Glomerular endothelial cell (primary cell): ENCODE data around the gene PRKCD. TPM values are rescaled to one million over a fixed set of nuclear protein-coding genes. Genes with fewer than 3 reads are reported as not detected.
"Not testable (repeated sequence)": the region's sequence is repeated elsewhere in the genome, so short reads cannot be mapped to it uniquely, and the experiment has no call there.

Experiments
- DNase-seq: peaks from one replicate; pipeline ENCODE4 v3.0.0-alpha.2; 2011; ENCODE audit warnings: low read depth, low spot score; ENCODE audit errors: extremely low read depth
- total RNA-seq: library from RNA; depleted of rRNA; stranded (reverse); fragments of >200 nt; gene quantifications from 2 replicates; pipeline ENCODE4 v1.2.3, GENCODE V29; 2015

Gene PRKCD
- total RNA-seq, 1 donor from 2014 or later = 12.1 TPM

DNA sequence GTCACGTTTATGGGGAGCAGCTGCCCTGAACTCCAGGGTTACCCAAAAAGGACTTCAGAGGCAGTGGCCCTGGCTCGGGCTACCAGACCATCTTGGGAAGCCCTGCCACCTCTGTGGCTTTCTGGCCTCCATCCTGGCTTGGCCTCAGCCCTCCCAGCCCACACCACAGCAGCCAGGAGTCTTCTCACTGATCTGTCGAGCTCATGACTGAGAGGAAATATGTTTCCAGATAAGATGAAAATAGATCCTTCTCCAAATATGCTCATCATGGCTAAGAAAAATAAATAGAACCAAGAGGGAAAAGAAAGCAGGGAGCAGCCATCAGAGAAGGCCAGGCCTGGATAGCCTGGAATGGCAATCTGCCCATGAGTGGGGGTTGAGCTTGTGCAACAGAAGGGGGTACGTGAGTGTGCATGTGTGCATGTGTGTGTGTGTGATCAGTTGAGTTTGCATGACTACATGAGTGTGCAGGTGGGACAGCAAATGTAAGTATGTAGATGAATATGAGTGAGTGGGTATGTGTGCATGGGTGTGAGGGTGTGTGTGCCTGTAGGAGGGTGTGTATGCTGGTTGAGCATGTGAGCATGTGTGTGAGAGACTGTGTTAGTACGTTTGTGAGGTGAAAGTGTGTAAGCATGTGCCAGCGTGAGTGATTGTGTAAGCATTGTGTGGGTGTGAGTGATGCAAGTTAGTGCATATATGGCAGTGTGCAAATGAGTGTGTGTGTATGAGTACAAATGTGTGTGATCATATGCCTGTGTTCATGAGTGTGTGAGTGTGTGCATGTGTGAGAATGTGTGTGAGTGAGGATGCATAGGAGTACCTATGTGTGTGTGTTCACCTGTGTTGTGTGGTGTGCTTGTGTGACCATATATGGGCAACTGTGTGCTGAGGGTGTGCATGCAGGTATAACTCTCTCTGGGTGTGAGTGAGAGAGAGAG, 20.8 kb upstream of the PRKCD start:
- no peak for DNase-seq

DNA sequence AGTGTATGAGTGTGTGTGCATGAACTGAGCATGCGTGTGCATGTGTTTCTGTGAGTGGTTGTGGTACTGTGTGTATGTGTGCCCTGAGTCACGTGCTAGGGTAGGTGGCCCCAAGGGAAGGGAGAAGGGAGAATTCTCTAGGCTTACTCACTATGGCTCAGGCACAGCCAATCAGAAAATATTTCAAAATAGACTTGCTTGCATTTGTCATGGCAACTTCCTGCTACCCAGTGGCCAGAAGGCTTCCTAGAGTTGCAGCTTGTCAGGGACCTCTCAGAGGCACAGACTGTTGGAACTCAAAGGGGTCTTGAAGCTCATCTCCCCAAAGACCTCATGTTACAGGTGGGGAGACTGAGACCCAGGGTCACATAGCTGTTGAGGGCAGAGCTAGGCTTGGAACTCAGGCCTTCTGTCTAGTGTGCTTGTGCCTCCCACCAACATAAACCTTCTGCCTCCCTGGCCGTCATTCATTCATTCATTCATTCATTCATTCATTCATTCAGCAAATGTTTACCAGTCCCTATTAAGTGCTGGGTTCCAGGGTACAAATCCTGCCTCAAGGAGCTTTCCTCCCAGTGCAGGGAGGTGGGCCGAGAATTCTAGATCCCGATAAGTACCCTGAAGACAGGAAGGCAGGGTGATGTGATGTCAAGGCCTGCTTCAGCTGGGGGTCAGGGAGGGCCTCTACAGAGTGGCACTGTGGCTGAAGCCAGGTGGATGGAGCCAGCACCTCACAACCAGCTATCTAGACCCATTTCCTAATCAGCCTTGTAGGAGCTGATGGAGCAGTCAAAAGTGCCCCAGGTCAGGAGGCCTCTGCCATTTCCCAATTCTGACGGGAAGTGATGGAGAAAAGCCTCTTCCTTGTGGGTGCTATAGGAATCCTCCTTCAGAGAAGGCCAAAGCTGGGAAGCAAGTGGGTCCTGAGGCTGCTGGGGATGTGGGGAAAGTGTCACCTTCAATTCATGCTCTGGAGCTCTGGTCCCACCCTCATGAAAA, 19.9 kb upstream of the PRKCD start:
- no peak for DNase-seq

DNA sequence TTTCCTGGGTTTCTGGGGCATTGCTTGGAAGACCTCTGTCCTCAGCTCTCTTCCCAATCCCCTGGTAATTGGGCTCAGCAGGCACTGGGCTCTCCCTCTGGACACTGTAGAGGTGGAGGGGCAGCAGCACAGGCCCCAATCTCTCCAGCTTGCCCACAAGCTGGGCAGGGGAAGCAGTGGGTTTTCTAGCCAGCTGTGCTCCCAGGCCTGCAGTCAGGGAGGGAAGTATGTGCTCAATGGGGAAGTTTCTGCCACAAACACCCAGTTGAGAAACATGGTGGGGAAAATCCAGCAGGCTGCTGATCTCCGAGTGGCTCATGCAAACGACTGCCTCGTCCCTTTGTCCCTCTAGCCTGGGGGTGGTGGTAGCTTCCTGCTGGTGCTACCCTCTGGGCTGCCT, 18.0 kb upstream of the PRKCD start:
- no peak for DNase-seq

DNA sequence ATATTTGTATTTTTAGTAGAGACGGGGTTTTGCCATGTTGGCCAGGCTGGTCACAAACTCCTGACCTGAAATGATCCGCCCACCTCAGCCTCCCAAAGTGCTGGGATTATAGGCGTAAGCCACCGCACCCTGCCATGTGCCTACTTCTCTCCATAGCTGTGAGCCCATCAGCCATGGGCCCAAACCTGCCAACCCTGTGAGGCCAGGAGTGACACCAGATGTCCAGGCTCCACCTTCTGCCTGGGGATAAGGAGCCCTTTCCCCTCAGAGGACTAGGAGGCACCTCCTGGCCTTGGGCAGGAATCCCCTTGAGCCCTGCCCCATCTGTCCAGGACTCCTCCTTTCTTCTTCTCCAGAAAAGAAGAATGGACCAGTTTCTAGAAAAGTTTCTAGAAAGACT, 16.6 kb upstream of the PRKCD start:
- no peak for DNase-seq

DNA sequence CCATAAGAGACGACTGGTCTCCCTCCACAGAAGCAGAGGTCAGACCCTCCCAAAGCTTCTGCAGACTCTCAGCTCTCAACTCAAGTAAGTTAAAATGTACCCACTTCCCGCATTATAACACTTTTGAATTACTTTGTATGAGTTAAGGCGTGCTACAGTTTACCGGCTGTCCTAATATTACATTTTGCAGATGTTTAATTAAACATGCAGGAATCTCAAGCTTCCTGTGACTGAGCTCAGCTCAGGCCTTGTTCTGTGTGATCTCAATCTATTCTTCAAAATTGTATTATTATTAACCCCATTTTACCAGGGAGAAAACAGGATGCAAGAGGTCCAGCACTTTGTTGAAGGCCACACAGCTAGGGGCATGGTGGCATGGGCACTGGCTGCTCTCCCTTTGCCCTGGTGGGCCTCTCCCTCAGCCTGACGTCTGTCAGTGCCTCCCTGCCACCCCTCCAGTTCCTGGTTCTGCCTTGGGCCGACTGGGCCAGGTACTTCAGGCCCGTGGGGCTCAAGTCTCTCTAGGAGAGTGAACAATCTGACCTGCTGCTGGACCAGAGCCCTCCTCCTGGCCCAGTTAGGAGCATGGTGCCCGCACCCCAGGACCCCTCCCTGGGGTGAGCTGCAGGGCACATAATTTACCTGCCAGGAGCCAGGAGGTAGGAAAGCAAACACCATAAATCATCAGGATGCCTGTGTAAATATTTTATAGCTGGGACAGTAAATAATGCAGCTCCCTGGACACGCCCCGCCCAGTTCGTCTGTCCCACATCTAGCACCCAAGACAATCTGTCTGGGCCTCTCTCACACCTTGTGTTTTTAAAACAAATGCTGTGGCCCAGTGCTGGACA, 15.9 kb upstream of the PRKCD start:
- no peak for DNase-seq

DNA sequence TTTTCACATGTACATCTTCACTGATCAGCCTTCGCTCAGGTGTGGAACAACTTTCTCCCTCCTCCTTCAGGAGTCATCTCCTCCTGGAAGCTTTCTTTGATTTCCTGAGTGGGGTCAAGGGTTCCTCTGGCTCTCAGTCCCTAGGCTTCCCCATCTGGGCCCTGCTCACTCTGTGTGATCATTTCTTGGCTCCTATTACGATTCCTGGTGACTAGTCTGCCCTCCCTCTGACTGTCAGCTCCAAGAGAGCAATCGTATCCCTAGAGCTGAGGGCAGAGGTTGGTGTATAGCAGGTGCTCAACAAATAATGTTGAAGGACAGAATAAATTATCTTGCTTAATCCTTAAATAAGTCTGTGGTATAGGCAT, 15.3 kb upstream of the PRKCD start:
- DNase-seq = no peak

DNA sequence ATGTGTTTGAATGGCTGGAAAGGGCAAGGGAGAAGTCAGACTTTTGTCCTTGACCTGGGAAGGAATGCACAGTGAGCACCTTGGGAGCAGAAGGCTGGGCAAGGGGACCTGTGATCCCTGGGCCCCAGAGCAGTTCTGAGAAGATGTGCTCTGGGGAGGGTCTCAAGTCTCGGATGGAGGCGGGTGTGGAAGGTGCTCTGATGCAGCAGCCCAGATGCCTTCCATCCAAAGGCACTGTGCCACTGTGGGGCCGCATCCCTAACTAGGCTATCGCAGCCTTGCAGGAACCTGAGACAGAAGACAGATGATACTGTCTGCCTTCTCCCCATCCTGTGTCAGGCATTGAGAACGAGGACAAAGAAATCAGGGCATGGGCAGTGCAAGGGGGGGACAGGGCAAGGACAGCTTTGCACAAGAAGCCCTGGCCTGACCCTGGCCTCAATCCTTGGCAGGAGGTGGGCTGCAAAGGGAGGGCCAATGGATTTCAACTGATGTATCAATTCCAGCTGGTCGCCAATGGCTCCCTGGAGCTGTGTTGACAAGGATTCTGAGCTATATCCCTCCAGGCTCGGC, 14.6 kb upstream of the PRKCD start:
- no peak for DNase-seq

DNA sequence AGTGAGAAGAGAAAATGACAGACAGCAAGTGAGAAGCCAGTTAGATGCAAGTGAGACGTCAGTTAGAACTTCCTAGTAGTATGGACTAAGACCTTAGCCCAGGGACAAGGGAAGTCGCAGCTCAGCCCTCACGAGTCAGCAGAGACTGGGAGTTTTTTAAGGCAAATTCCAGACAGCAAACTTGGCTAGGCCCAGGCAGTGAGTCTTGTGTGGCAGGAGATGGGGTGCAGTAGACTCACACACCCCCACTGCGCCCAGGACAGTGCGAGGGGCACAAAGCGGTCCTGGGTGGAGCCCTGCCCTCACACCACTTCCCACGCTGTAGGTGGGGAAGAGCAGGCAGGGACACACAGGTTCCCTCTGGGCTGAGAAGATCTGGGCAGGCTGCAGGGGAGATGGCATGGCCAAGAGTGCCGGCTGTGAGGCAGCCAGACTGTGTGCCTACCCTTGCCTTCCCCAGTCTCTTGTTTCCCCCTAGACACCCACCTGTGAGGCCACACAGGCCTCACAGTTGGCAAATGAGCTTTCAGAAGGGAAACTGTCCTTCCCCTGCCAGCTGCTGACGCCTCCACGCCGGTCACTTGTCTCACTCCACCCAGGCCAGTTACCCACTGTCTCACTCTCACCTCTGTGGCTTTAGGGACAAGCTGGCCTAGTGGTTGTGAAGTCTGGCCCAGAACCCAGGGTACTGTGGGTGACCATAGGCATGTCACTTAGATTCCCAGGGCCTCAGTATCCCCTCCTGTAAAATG, 13.7 kb upstream of the PRKCD start:
- no peak for DNase-seq

DNA sequence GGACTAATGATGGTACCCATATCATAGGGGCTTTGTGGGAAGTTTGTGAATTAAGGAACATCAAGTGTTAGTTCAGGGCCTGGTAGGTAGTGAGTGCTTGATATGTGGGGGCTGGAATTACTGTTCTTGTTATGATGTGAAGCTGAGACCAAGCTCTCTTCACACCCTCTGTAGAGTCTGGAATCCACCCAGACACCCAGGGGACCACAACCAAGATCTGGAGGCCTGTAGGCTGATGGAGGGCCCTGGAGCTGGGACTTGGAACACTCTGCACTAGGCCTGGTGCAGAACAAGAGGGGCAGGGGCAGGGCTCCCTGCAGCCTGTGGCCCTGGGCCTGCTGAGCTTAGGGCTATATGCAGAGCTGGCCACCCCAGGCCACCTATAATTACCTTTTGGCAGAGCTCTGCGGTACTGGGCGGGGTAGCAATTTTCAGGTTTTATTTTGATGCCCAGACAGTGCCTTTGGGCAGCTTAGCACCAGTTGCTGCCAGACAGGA, 13.1 kb upstream of the PRKCD start:
- DNase-seq = no peak

DNA sequence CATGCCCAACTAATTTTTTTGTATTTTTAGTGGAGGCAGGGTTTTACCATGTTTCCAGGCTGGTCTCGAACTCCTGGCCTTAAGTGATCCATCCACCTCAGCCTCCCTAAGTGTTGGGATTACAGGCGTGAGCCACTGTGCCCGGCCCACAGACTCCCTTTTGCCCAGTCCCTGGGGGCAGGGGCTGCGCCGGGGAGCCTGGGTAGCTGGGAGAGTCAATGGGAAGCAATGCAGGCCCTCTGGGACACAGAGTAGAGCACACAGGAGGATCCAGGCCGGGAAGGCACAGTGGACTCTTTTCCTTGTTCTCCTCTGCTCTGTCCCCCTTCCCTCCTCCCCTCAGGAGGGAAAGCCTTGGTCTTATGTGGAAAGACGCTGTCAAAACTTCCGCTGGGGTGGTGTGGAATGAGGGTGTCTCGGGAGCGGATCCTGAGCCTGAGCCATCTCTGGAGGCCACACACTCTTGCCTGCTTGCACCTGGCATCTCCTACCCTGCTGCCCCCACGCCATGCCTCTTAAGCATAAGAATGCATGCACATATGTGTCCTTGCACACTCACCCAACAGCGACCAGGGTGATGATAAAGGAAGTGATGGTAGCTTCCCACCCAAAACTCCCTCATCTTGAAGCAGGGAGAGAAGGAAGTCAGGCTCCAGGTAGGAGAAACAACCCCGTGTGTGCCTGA, 11.9 kb upstream of the PRKCD start:
- no peak for DNase-seq

DNA sequence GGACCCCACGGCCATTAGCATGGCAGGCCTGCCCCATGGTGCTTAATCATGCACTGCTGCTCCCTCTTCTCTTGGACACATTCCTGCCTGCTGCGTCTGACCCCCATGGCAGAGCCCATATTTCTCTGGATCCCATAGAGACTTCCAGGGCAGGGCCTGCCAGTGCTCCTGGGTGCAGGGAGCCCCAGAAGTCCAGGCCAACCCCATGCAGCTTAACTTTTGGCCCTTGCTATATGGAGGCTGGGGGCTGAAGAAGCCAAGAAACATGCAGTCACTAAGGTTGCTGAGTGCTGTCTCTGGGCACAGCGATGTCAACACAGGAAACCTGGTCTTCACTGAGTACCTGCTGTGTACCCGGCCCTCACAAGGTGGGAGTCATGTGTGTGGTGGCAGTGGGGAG, 11.3 kb upstream of the PRKCD start:
- DNase-seq = no peak

DNA sequence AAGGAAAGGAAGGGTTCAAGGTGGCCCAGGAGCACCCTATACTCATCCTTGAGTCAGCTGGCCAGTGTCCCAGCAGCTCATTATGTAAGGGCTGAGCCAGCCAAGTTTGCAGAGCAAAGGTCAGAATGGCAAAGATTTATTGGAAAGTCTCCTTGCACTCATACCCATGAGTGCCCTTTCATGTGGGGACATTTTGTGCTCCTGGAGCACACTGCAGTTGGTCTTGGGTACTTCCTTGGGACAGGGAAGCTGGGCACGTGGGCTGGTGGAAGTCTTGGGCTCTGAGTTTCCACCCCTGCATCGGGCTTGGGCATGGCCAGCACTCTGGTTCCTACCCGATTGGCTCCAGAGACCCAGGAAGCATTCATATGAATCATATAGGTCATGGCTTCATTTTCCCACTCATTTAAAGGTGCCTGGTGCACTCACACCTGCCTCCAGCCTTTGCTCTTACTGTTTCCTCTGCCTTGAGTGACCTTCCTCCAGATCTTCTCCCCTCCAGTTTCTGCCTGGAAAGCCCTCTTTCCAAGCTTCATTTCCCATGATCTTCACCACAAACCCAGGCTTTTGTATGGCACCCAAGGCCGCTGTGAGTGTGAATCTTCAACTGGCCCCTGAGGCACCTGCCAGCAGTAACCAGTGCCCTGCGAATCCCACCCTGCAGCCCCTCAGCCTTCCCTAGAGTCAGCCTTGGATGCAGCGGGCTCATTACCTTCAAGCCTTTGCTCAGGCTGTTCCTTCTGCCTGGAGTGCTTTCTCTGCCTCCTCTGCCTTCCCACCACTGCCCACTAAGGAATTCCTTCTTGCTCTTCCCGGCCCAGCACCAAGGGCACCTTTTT, 10.5 kb upstream of the PRKCD start:
- DNase-seq = no peak

DNA sequence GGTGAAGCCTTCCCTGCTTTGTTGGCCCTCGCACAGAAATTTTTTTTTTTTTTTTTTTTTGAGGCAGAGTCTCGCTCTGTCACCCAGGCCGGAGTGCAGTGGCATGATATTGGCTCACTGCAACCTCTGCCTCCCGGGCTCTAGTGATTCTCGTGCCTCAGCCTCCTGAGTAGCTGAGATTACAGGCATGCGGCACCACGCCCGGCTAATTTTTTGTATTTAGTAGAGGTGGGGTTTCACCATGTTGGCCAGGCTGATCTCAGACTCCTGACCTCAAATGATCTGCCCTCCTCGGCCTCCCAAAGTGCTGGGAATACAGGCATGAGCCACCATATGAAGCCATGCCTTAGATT, 9.9 kb upstream of the PRKCD start:
- not testable (repeated sequence) for DNase-seq

DNA sequence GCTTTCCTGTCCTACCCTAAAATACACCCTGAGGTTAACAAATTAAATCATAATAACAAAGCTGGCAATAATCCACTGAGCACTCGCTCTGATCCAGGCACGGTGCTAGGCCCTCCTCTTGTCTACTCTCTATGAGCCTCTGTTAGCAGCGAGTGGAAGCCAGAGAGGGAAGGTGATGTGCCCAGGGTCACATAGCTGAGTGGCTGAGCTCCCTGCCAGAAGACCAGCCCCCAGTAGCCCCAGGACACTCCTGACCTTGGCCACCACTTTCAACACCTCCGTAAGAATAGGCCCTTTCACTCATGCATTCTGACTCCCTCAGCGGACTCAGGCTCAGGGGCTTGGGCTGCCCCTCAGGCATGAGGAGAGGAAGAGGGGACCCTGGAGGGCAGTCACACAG, 9.5 kb upstream of the PRKCD start:
- DNase-seq = no peak

DNA sequence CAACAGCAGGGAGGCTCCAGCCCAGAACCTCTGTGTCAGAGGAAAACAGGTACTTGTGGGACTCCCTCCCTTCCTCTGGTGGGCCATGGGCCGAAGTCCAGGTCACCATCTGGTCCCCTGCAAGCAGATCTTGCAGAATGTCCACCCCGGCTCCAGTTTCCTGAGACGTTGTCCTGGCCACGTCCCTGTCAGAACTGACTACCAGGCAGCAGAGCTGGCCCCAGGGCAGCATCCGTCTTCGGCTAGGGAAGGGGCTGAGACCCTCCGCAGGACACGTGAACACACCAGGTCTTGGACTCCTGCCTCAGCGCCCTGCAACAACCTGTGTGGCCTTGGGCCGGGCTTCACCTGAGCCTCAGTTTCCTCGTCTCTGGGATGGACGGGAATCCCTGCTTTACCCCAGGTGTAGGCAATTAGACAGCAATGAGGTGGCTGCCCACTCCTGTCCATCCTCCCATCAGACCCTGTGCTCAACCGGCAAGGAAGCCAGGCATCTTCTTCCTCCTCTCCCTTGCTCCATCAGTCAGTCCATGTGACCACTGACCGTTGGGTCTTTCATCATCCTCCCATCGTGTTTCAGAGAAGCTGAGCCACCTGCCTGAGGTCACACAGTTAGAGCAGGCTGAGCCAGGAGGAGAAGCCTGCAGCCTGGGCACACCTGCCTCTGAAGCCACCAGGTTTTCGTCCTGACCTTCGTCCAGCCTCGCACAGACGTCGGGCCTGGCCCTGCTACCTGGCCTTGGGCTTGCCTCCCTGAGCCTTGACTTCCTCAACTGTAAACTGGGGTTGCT, 8.9 kb upstream of the PRKCD start:
- no peak for DNase-seq

DNA sequence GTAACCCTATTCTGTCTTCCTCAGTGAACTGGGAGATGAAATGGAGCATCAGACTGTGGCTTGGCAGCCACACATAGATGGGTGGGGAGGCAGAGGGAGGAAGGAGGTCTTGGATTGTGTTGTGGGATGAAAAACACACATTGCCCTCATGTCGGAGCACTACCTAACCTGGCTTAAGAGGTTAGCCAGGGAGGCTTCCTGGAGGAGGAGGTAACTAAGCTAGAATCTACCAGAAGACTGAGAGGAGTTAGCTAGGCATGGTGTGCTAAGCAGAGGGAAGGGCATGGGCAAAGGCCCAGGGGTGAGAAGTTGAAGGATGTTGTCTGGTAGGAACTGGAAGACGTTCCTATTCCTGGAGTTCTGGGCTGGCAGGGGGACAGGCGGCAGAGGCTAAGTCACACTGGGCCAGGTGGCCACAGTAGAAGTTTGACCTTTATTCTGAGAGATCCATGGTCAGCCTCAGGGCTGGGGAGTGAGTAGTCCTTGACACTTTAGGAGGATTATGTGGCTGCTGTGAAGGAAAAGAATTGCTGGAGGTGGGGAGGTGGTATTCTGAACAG, 7.7 kb upstream of the PRKCD start:
- DNase-seq = no peak

DNA sequence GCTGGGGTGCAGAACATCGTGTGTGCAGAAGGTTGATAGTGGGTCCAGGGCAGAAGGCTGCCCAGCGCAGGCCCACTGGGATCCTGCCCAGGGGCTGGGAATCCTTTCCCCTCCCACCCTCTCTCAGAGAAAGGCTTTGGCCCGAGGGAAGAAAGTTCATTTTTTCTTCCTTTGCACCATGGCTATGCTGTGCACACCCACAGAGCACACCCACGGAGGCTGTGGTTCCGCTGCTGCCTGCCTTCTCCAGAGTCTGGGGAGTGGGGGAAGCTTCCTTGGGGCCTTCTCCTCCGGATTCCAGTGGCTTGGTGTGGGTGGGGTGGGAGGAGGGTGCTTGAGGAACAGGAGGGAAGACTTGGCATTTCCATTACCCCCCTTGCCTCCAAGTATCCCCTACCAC, 7.0 kb upstream of the PRKCD start:
- no peak for DNase-seq
